HG02981 (cell line): ENCODE measurements around the gene RAB8A.
"Not testable (repeated sequence)": the region's sequence is repeated elsewhere in the genome, so short reads cannot be mapped to it uniquely, and the experiment has no call there.

Source experiments
- ATAC-seq: cut with Tn5 transposase; IDR thresholded peaks from one replicate; pipeline ENCODE4 v1.9.1; 2021; ENCODE audit warnings: mild to moderate bottlenecking, moderate library complexity; ENCODE audit not compliant: unreplicated experiment

The RAB8A gene

DNA sequence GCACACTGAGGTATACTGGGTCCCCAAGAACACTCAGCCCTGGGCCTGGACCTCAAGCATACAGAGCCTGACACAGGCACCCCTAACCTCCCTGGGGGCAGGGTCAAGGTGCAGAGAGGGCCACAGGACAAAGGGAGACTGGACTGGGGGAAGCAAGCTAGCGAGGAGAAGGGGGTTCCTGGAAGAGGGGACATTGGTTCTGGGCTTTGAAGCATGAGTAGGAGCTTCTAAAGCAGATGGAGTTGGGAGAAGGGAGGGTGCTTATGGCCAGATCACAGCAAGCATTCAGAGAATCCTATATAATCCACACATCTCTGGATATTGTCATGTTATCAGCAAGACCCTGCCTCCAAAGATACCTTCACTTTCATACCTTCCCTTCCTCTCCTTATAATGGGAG lies 58.4 kb downstream of the RAB8A start:
- ATAC-seq, result no peak

GRCh38 chr19:16175954-16176353 lies 64.3 kb downstream of the RAB8A start:
- ATAC-seq, result no peak

DNA sequence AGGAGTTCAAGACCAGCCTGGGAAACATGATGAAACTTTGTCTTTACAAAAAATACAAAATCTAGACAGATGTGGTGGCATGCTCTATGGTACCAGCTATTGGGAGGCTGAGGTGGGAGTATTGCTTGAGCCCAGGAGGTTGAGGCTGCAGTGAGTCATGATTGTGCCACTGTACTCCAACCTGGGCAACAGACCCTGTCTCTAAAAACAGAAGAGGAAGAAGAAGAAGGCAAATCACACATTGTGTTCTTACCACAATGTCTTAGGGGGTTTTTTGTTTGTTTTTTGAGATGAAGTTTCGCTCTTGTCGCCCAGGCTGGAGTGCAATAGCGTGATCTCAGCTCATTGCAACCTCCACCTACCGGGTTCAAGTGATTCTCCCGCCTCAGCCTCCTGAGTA lies 67.2 kb downstream of the RAB8A start:
- not testable (repeated sequence) for ATAC-seq

GRCh38 chr19:16180611-16181010 lies 68.9 kb downstream of the RAB8A start:
- ATAC-seq, result no peak
